Epithelial cell of esophagus (primary cell): ENCODE results near the gene HECTD4.
"Not testable (repeated sequence)": the region's sequence is repeated elsewhere in the genome, so short reads cannot be mapped to it uniquely, and the experiment has no call there.

ENCODE experiments used
- DNase-seq: peaks from one replicate; pipeline ENCODE4 v3.0.0; 2010; ENCODE audit warnings: low read depth
- H3K4me3 ChIP-seq: 2 replicates; pipeline ENCODE4 v1.5.1; 2011; ENCODE audit warnings: mild to moderate bottlenecking, low read length, control low read depth
- CTCF ChIP-seq: IDR thresholded peaks from 2 replicates; pipeline ENCODE4 v1.5.1; 2011; ENCODE audit warnings: low read depth, mild to moderate bottlenecking, low read length, control low read depth, inconsistent platforms; ENCODE audit not compliant: insufficient read depth; ENCODE audit errors: missing control alignments

Gene HECTD4

GRCh38 chr12:112236786-112237185, 145.4 kb downstream of the HECTD4 start:
- H3K4me3 ChIP-seq: no peak overlapping the region
- TF ChIP-seq CTCF: no peak
- DNase-seq: no peak

DNA sequence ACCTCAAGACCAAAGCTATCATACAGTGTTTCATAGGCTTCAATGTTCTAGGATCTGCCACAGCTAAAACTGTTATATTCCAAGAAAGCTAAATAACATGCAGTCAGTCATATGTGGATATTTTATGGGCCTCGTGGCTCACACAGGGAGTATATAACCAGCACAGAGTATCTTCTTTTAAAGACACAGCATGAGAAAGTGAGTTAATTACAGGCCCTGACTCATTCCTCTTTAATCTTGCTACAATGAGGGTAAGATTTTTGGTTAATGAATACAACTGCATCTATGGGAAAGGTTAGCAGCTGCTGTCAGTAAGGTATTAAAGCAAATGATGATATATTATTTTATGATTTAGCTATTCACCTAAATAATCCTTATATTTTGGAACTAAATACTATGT, 145.8 kb downstream of the HECTD4 start:
- no peak overlapping the region for H3K4me3 ChIP-seq
- no peak for TF ChIP-seq CTCF
- DNase-seq: no peak

DNA sequence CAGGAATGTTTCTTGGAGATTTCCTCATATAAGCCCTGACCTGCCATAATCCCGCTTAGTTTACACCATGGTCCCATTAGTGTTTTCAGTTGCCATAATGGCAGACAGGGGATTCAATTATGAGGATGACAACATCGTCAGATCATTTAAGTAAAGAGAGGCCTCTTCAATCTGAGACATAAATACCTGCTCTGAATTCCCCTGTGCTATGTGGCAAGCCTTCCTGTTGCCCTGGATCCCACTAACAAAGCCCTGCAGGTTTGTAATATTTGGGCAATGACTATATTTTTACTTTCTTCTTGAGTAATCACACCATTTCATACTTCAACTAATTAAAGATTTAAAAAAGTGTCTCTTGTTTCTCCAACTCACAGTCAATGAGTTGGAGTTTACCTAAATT, 147.9 kb downstream of the HECTD4 start:
- no peak for TF ChIP-seq CTCF
- DNase-seq: no peak
- H3K4me3 ChIP-seq: no peak overlapping the region

DNA sequence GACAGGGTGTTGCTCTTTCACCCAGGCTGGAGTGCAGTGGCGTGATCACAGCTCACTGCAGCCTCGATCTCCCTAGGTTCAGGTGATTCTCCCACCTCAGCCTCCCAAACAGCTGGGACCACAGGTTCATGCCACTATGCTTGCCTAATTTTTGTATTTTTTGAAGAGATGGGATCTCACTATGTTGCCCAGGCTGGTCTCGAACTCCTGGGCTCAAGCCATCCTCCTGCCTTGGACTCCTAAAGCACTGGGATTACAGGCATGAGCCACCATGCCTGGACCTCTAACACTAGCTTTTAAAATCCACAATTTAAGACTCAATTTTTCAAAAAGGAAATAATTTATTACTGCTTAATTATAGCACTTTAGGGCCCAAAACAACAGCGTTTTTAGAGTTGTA, 149.0 kb downstream of the HECTD4 start:
- no peak for DNase-seq
- no peak for TF ChIP-seq CTCF
- H3K4me3 ChIP-seq: no peak overlapping the region

- DNase-seq: no peak
- no peak for TF ChIP-seq CTCF
- H3K4me3 ChIP-seq: no peak overlapping the region
Measured at GRCh38 chr12:112230136-112230535, 152.1 kb downstream of the HECTD4 start.

- no peak for TF ChIP-seq CTCF
- H3K4me3 ChIP-seq: no peak overlapping the region
- no peak for DNase-seq
Measured at GRCh38 chr12:112226768-112227167, 155.5 kb downstream of the HECTD4 start.

DNA sequence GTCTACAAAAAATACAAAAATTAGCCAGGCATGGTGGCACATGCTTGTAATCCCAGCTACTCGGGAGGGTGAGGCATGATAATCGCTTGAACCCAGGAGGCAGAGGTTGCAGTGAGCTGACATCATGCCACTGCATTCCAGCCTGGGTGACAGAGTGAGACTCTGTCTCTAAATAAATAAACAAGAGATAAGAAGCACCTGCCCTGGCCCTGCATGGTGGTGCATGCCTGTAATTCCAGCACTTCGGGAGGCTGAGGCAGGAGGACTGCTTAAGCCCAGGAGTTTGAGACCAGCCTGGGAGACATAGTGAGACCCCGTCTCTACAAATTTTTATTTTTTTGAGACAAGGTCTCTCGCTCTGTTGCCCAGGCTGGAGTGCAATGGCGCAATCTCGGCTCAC, 161.6 kb downstream of the HECTD4 start:
- H3K4me3 ChIP-seq, DNase-seq: not testable (repeated sequence)

DNA sequence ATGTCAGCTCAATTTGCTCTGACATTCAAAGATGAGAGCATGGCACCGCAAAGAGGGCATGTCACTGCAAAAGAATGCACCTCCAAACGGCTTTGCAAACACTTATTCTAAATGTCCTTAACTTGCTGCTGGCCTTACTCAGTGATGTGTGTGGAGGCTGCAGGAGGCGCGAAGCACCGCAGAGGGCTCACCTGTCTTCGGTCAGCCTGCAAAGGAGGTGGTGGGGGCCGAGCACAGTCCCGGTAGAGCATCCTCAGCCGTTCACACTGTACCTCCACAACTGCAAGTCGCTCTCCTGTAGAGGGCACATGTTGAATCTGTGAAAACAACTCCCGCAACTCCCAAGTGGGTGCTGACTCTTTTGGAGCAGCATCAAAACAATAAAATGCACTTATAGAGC, 163.0 kb downstream of the HECTD4 start:
- no peak for TF ChIP-seq CTCF
- H3K4me3 ChIP-seq: no peak overlapping the region
- DNase-seq: no peak
